MM.1S (cell line): ENCODE results near the gene SLC30A1.

Experiments used
- DNase-seq: peaks from one replicate; pipeline ENCODE4 v3.0.0-alpha.2; 2015
- H2AFZ ChIP-seq: fragments of 300-600 bp; sonication (generic); 2 replicates; pipeline ENCODE4 v1.6.0; 2016; ENCODE audit warnings: antibody characterized with exemption, low read length
- H3F3A ChIP-seq: fragments of 300-600 bp; sonication (generic); 2 replicates; pipeline ENCODE4 v1.6.1; 2016; ENCODE audit warnings: mild to moderate bottlenecking, antibody characterized with exemption, low read length, moderate library complexity, mixed read lengths; ENCODE audit not compliant: insufficient read depth
- H3K27ac ChIP-seq: fragments of 300-600 bp; sonication (generic); 2 replicates; pipeline ENCODE4 v1.5.1; 2016; ENCODE audit warnings: mild to moderate bottlenecking, low read length
- H3K27me3 ChIP-seq: fragments of 300-600 bp; sonication (generic); replicated peaks from 2 replicates; pipeline ENCODE4 v1.6.0; 2016; ENCODE audit warnings: low read length; ENCODE audit not compliant: insufficient read depth
- H3K36me3 ChIP-seq: fragments of 300-600 bp; sonication (generic); replicated peaks from 2 replicates; pipeline ENCODE4 v1.6.1; 2016; ENCODE audit warnings: mild to moderate bottlenecking, low read length, mixed read lengths; ENCODE audit not compliant: insufficient read depth
- H3K4me1 ChIP-seq: fragments of 300-600 bp; sonication (generic); 2 replicates; pipeline ENCODE4 v1.6.1; 2016; ENCODE audit warnings: low read length, mixed read lengths
- H3K4me2 ChIP-seq: fragments of 300-600 bp; sonication (generic); 2 replicates; pipeline ENCODE4 v1.6.0; 2016; ENCODE audit warnings: low read depth, low read length
- H3K4me3 ChIP-seq: fragments of 300-600 bp; sonication (generic); 2 replicates; pipeline ENCODE4 v1.5.1; 2016; ENCODE audit warnings: low read length, mixed read lengths
- H3K79me2 ChIP-seq: fragments of 300-600 bp; sonication (generic); 2 replicates; pipeline ENCODE4 v1.6.1; 2016; ENCODE audit warnings: mixed run types, low read length, mixed read lengths
- H3K9ac ChIP-seq: fragments of 300-600 bp; sonication (generic); 2 replicates; pipeline ENCODE4 v1.6.1; 2016; ENCODE audit warnings: low read length, mixed read lengths
- H3K9me2 ChIP-seq: fragments of 300-600 bp; sonication (generic); replicated peaks from 2 replicates; pipeline ENCODE4 v1.6.1; 2016; ENCODE audit warnings: mild to moderate bottlenecking, low read length, mixed read lengths; ENCODE audit not compliant: insufficient read depth
- H3K9me3 ChIP-seq: fragments of 300-600 bp; sonication (generic); replicated peaks from 2 replicates; pipeline ENCODE4 v1.6.1; 2016; ENCODE audit warnings: mild to moderate bottlenecking, low read length, mixed read lengths; ENCODE audit not compliant: insufficient read depth
- H4K20me1 ChIP-seq: fragments of 300-600 bp; sonication (generic); 2 replicates; pipeline ENCODE4 v1.6.1; 2016; ENCODE audit warnings: mild to moderate bottlenecking, low read length, moderate library complexity, mixed read lengths; ENCODE audit not compliant: insufficient read depth
- CTCF ChIP-seq: fragments of 300-600 bp; sonication (generic); IDR thresholded peaks from 2 replicates; pipeline ENCODE4 v1.5.1; 2016; ENCODE audit warnings: antibody characterized with exemption, low read length, mixed read lengths
- EZH2 ChIP-seq: fragments of 300-600 bp; sonication (generic); optimal IDR thresholded peaks from 2 replicates; pipeline ENCODE3; 2017; ENCODE audit warnings: low read depth, mild to moderate bottlenecking, antibody characterized with exemption, low read length, mixed read lengths
- EZH2phosphoT487 ChIP-seq: fragments of 300-600 bp; sonication (generic); IDR thresholded peaks from 2 replicates; pipeline ENCODE4 v1.6.1; 2018; ENCODE audit warnings: antibody characterized with exemption, low read length

SLC30A1 gene

DNA sequence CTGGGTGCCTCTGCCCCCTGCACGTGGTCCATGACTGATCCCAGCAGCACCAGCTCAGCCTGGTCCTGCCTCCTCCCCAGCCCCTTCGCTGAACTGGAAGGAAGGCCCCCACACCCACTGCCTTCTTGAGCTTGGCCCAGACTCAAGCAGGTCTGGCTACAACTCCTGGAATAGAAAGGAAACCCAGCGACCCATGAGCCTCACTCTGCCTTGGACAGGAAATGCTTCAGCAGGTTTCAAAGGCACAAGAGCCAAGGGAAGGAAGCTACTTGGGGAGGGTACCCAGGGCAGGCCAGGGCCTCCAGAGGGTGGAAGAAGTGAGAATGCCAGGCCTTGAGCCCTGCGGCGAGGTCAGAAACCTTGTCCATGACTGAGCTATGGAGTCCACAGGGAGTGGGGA is 51.1 kb downstream of the SLC30A1 start:
- peak overlapping the region; percentile 4; the same call in 1 of the 2 replicates for H3K4me3 ChIP-seq
- no peaks in the 10 kb centered on the region for H3K36me3 ChIP-seq
- H3K9ac ChIP-seq = peak overlapping the region; percentile 61
- TF ChIP-seq EZH2 (no peak), CTCF (no peak), EZH2phosphoT487 (no peak)
- peak overlapping the region; percentile 75 for H3K4me2 ChIP-seq
- no peaks in the 10 kb centered on the region for H3K9me2 ChIP-seq
- peak overlapping the region; percentile 50 for H2AFZ ChIP-seq
- H3K9me3 ChIP-seq = no peaks in the 10 kb centered on the region
- H3K27ac ChIP-seq = peak overlapping the region; percentile 94
- DNase-seq = peak; percentile 79
- H3K4me1 ChIP-seq = peaks cover 42% of the 10 kb centered on the region
- H4K20me1 ChIP-seq = no peaks in the 10 kb centered on the region
- H3K79me2 ChIP-seq = no peaks in the 10 kb centered on the region
- H3K27me3 ChIP-seq = no peaks in the 10 kb centered on the region
- peaks cover 19% of the 10 kb centered on the region for H3F3A ChIP-seq

- H3K9me2 ChIP-seq = no peaks in the 10 kb centered on the region
- H3K4me2 ChIP-seq = peak overlapping the region; percentile 75
These were observed 52.0 kb downstream of the SLC30A1 start for GRCh38 chr1:211527006-211527405.

DNA sequence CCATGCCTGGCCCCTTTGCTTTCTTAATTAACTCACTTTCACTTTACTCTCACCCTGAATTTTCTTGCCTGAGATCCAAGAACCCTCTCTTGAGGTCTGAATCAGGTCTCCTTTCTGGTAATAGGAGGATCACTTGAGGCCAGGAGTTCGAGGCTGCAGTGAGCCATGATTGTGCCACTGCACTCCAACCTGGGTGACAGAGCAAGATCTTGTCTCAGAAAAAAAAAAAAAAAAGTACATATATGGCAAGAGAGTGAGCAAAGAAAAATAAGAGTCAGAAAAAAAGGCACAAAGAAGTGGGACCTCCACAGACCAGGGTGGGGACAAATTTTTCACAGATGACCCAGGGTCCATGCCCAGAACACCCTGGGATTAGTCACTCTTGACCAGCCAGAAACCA is 52.9 kb downstream of the SLC30A1 start:
- Histone ChIP-seq H3F3A (peaks cover 19% of the 10 kb centered on the region), H3K9me3 (no peaks in the 10 kb centered on the region), H3K36me3 (no peaks in the 10 kb centered on the region), H4K20me1 (no peaks in the 10 kb centered on the region), H3K4me1 (peaks cover 51% of the 10 kb centered on the region), H2AFZ (no peak overlapping the region), H3K4me2 (peak overlapping the region; percentile 75; the same call in 1 of the 2 replicates), H3K79me2 (no peaks in the 10 kb centered on the region), H3K27ac (peak overlapping the region; percentile 94; the same call in 1 of the 2 replicates), H3K4me3 (no peak overlapping the region), H3K27me3 (no peaks in the 10 kb centered on the region), H3K9me2 (no peaks in the 10 kb centered on the region), H3K9ac (no peak overlapping the region)
- no peak for DNase-seq
- TF ChIP-seq EZH2 (no peak), EZH2phosphoT487 (no peak), CTCF (no peak)

More at GRCh38 chr1:211527006-211527405, 52.0 kb downstream of the SLC30A1 start:
- H2AFZ ChIP-seq = peak overlapping the region; percentile 50
- H3K4me3 ChIP-seq = peak overlapping the region; percentile 20
- H3K9ac ChIP-seq = peak overlapping the region; percentile 61
- H3F3A ChIP-seq = peaks cover 19% of the 10 kb centered on the region
- H3K4me1 ChIP-seq = peaks cover 49% of the 10 kb centered on the region
- no peaks in the 10 kb centered on the region for H4K20me1 ChIP-seq
- DNase-seq = peak; percentile 93
- H3K79me2 ChIP-seq = no peaks in the 10 kb centered on the region
- H3K36me3 ChIP-seq = no peaks in the 10 kb centered on the region
- H3K27ac ChIP-seq = peak overlapping the region; percentile 94
- TF ChIP-seq EZH2phosphoT487 (no peak), EZH2 (no peak), CTCF (no peak)
- H3K27me3 ChIP-seq = no peaks in the 10 kb centered on the region
- no peaks in the 10 kb centered on the region for H3K9me3 ChIP-seq
